Stimulated activated effector memory CD8-positive, alpha-beta T cell treated with anti-CD3 and anti-CD28 coated beads, Interleukin-12 subunit alpha, Interleukin-12 subunit beta, amount 100 ng/mL, for 72 hours (primary cell): ENCODE results near the gene PTGES.
"Not testable (repeated sequence)": the region's sequence is repeated elsewhere in the genome, so short reads cannot be mapped to it uniquely, and the experiment has no call there.

ENCODE experiments used
- ATAC-seq: fragments of 150-1000 bp; cut with Tn5 transposase; 2 replicates; pipeline ENCODE4 v1.10.0; 2021
- DNase-seq, 2 donors: peaks; one replicate each; pipeline ENCODE4 v3.0.0; 2021 to 2022; ENCODE audit warnings: low spot score in 2 of 2
- H3K27ac Mint-ChIP-seq: one replicate; pipeline ENCODE4 v1.8.0; 2022; ENCODE audit warnings: mild to moderate bottlenecking, mixed read lengths
- H3K36me3 Mint-ChIP-seq: one replicate; pipeline ENCODE4 v1.8.0; 2022; ENCODE audit warnings: mild to moderate bottlenecking, mixed read lengths
- H3K4me1 Mint-ChIP-seq: one replicate; pipeline ENCODE4 v1.8.0; 2022; ENCODE audit warnings: mixed read lengths
- H3K4me3 Mint-ChIP-seq: one replicate; pipeline ENCODE4 v1.8.0; 2022; ENCODE audit warnings: mild to moderate bottlenecking, mixed read lengths
- H3K9me3 Mint-ChIP-seq: one replicate; pipeline ENCODE4 v1.8.0; 2022; ENCODE audit warnings: mixed read lengths

PTGES gene

GRCh38 chr9:129776566-129776937, 23.7 kb upstream of the PTGES start:
- Mint-ChIP-seq H3K4me1 (peaks cover 19% of the 10 kb centered on the region), H3K27ac (peak overlapping the region; percentile 81), H3K4me3 (no peak overlapping the region), H3K9me3 (no peaks in the 10 kb centered on the region), H3K36me3 (no peaks in the 10 kb centered on the region)
- ATAC-seq: no peak
- DNase-seq: no peak

- not testable (repeated sequence) for ATAC-seq, H3K9me3 Mint-ChIP-seq, H3K36me3 Mint-ChIP-seq, DNase-seq, H3K4me3 Mint-ChIP-seq, H3K27ac Mint-ChIP-seq
- peaks cover 19% of the 10 kb centered on the region for H3K4me1 Mint-ChIP-seq
These were observed 23.3 kb upstream of the PTGES start for GRCh38 chr9:129776096-129776495.

GRCh38 chr9:129775448-129775798, 22.6 kb upstream of the PTGES start:
- Mint-ChIP-seq H3K9me3 (no peaks in the 10 kb centered on the region), H3K27ac (no peak overlapping the region), H3K36me3 (no peaks in the 10 kb centered on the region), H3K4me3 (no peak overlapping the region), H3K4me1 (peaks cover 19% of the 10 kb centered on the region)
- DNase-seq: no peak
- no peak for ATAC-seq

- Mint-ChIP-seq H3K27ac (no peak overlapping the region), H3K4me3 (no peak overlapping the region), H3K9me3 (no peaks in the 10 kb centered on the region), H3K4me1 (peaks cover 19% of the 10 kb centered on the region), H3K36me3 (no peaks in the 10 kb centered on the region)
- no peak for ATAC-seq
- no peak for DNase-seq
These were observed 22.1 kb upstream of the PTGES start for GRCh38 chr9:129774791-129775447.

- Mint-ChIP-seq H3K4me3 (no peak overlapping the region), H3K9me3 (no peaks in the 10 kb centered on the region), H3K27ac (no peak overlapping the region), H3K36me3 (no peaks in the 10 kb centered on the region), H3K4me1 (peaks cover 19% of the 10 kb centered on the region)
- ATAC-seq: no peak
- DNase-seq: no peak
These were observed 20.6 kb upstream of the PTGES start for GRCh38 chr9:129773262-129774048.

GRCh38 chr9:129770741-129771140, 17.9 kb upstream of the PTGES start:
- H3K27ac Mint-ChIP-seq: peak overlapping the region; percentile 17
- ATAC-seq (no peak), DNase-seq (no peak)
- no peaks in the 10 kb centered on the region for H3K9me3 Mint-ChIP-seq
- H3K4me3 Mint-ChIP-seq: no peak overlapping the region
- H3K36me3 Mint-ChIP-seq: no peaks in the 10 kb centered on the region
- peaks cover 8% of the 10 kb centered on the region for H3K4me1 Mint-ChIP-seq

- no peak overlapping the region for H3K27ac Mint-ChIP-seq
- no peaks in the 10 kb centered on the region for H3K9me3 Mint-ChIP-seq
These were observed 16.8 kb upstream of the PTGES start for GRCh38 chr9:129769669-129770068.

GRCh38 chr9:129768486-129768885, 15.6 kb upstream of the PTGES start:
- Mint-ChIP-seq H3K4me1 (no peaks in the 10 kb centered on the region), H3K27ac (no peak overlapping the region)
- ATAC-seq: no peak

More at GRCh38 chr9:129769669-129770068, 16.8 kb upstream of the PTGES start:
- ATAC-seq: no peak
- no peak for DNase-seq
- Mint-ChIP-seq H3K4me1 (peaks cover 8% of the 10 kb centered on the region), H3K36me3 (no peaks in the 10 kb centered on the region), H3K4me3 (no peak overlapping the region)

GRCh38 chr9:129765764-129766317, 13.0 kb upstream of the PTGES start:
- Mint-ChIP-seq H3K27ac (no peak overlapping the region), H3K4me1 (no peaks in the 10 kb centered on the region), H3K36me3 (no peaks in the 10 kb centered on the region), H3K4me3 (no peak overlapping the region), H3K9me3 (no peaks in the 10 kb centered on the region)
- ATAC-seq (no peak), DNase-seq (no peak)

More at GRCh38 chr9:129768486-129768885, 15.6 kb upstream of the PTGES start:
- no peak for DNase-seq
- H3K9me3 Mint-ChIP-seq: no peaks in the 10 kb centered on the region
- no peaks in the 10 kb centered on the region for H3K36me3 Mint-ChIP-seq
- H3K4me3 Mint-ChIP-seq: no peak overlapping the region

- DNase-seq (no peak), ATAC-seq (no peak)
- Mint-ChIP-seq H3K27ac (no peak overlapping the region), H3K9me3 (no peaks in the 10 kb centered on the region), H3K36me3 (no peaks in the 10 kb centered on the region), H3K4me3 (no peak overlapping the region), H3K4me1 (no peaks in the 10 kb centered on the region)
These were observed 10.4 kb upstream of the PTGES start for GRCh38 chr9:129762985-129763926.

- not testable (repeated sequence) for H3K4me3 Mint-ChIP-seq, H3K9me3 Mint-ChIP-seq, H3K4me1 Mint-ChIP-seq, ATAC-seq, H3K36me3 Mint-ChIP-seq, H3K27ac Mint-ChIP-seq, DNase-seq
These were observed 9.6 kb upstream of the PTGES start for GRCh38 chr9:129762370-129762984.

GRCh38 chr9:129761901-129762369, 9.1 kb upstream of the PTGES start:
- Mint-ChIP-seq H3K36me3 (no peaks in the 10 kb centered on the region), H3K4me3 (no peak overlapping the region), H3K9me3 (no peaks in the 10 kb centered on the region), H3K27ac (no peak overlapping the region), H3K4me1 (no peaks in the 10 kb centered on the region)
- ATAC-seq (no peak), DNase-seq (no peak)

GRCh38 chr9:129761293-129761900, 8.6 kb upstream of the PTGES start:
- DNase-seq (no peak), ATAC-seq (no peak)
- Mint-ChIP-seq H3K36me3 (no peaks in the 10 kb centered on the region), H3K4me3 (no peak overlapping the region), H3K27ac (no peak overlapping the region), H3K9me3 (no peaks in the 10 kb centered on the region), H3K4me1 (no peaks in the 10 kb centered on the region)

GRCh38 chr9:129760784-129761183, 7.9 kb upstream of the PTGES start:
- DNase-seq, H3K4me3 Mint-ChIP-seq, ATAC-seq, H3K9me3 Mint-ChIP-seq, H3K4me1 Mint-ChIP-seq, H3K36me3 Mint-ChIP-seq, H3K27ac Mint-ChIP-seq: not testable (repeated sequence)
